Stimulated activated CD4-positive, alpha-beta T cell treated with anti-CD3 and anti-CD28 coated beads, Interleukin-2, amount 100 ng/mL, for 24 hours (primary cell): ENCODE data around the gene QSOX1.
A peak's percentile ranks its signal among the peaks of the same experiment; 100 is the strongest.

Experiments
- DNase-seq, 2 donors: peaks; one replicate each; pipeline ENCODE4 v3.0.0-alpha.2; 2020

Gene QSOX1

DNA sequence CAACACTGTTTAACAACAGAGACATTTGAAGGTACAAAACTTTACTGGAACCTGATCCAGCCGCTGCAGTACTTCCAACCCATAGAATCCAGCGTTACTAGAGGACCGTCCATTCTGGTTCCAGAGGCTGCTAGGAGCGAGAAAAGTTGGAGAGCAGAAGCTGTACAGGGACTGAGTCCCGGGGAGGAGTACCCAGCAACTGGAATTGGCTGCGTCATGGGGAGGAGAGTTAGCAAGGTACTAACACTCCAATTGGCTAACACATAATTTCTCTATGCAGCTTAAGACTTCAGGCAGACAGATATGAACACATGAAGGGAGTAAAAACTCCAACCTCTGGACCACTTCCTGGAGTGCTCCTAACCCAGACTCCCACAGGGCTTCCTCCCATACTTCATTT, 2.1 kb upstream of the QSOX1 start:
- DNase-seq, result no peak

DNA sequence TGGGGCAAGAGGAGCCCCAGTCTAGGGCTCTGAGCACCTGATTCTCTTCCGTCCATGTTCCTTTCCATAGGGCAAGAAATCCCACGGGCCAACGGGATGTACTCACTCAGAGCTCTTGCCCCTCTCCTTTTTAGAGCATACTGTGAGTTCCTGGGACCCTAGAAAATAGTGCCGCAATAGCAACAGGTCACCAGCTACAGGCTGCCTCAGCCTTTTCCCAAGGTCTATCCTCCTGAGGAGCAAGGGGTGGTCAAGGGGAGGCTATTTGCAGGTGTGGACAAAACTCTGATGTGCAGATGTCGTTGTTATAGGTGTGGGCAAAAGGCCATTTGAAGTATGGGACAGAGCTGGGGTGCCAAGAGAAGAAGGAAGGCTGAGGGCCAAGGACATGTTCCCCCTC, 1.6 kb upstream of the QSOX1 start:
- no peak for DNase-seq

DNA sequence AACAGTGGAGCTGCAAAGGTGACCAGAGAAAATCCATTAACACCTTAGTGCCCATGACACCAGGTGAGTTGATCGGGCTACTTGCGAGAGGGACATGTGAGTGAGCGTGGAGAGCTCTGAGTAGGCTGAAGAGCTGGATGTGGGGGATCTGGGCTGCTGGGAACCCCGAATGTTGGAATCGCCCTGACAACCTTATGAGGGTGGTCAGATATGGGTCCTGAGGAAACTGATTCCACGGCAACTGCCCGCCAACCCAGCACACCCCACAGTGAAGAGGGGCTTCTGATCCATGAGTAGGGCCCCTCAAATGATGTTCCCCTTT, 705 bp upstream of the QSOX1 start:
- DNase-seq, result no peak

DNA sequence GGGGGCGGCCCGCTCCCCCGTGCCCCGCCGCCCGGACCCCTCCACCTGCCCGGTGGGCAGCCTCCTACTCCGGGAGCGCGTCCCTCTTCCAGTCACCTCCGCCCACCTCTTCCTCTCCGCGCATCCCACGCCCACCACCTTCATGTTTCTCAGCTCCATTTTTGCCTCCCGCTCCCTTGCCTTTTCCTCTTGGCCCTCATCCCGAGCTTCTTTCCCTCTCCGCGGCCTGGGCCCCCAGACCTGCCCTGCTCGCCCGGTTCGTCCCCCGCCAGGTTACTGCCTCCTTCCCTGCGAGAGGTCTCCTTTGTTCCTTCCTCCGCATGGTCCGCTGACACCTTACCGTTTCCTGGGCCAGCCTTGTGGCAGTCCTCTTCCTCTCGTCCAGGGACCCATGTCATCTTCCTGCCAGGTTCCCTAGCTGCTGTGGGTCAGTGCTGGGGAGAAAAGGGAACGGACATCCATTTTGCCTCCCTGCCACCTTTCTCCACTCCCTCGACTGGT, 563 bp downstream of the QSOX1 start:
- peak in 1 of 2 donors; percentile 36 for DNase-seq

DNA sequence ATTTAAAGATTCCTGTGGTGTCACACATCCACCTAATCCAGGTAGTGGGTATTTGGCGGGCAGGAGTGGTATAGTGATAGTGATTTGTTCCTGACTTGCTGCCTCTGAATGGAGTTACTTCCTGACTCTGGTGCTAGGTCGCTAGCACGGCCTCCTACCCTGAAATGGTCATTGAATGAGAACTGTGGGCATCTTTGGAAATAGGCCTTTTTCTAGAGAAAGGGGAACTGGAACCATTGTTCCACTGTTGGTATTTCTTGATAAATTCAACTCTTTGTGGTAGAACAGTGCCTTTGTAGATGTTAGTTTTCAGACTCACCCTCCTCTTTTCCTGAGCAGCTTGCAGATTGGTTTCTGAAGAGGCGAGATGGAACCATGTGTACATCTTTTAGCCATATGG, 1.5 kb downstream of the QSOX1 start:
- no peak for DNase-seq

DNA sequence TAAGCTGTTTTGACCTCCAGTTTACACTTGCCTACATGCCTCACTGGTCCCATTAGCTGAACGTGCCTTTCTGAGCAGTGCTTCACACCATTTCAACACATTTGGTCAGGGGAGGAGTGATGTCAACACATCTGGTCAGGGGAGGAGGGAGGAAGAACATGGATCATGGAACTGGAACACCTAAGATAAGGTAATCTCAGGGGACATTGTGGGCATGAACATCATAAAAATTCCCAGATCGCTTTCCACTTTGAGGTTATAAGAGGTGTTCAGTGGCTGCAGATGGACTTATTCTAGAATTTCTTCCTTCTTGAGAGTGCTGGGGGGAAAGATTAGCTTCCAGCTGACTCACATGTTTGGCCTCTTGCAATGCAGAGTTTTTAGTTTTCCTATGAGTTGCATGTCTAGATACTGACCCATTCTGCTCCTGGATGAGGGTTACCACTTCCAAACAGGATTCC, 2.0 kb downstream of the QSOX1 start:
- DNase-seq, result no peak

DNA sequence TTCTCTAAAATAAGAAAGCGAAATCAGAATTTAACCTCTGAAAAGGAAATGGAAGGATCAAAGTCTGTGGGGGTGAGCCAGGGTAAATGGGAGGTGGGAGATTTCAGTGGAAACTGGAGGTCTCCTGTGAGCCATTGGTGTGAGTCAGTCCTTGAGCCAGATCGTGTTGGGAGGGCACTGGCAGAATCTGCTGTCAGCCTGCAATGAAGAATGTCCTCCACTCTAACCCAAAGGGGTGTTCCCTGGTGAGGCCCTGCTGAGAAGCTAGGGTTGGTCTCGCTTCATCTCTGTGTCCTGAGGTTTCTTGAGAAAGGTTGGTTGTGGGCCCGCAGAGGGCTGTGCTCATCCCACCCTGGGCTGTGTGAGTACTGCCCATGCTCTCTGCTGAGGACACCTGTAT, 2.4 kb downstream of the QSOX1 start:
- DNase-seq, result no peak

DNA sequence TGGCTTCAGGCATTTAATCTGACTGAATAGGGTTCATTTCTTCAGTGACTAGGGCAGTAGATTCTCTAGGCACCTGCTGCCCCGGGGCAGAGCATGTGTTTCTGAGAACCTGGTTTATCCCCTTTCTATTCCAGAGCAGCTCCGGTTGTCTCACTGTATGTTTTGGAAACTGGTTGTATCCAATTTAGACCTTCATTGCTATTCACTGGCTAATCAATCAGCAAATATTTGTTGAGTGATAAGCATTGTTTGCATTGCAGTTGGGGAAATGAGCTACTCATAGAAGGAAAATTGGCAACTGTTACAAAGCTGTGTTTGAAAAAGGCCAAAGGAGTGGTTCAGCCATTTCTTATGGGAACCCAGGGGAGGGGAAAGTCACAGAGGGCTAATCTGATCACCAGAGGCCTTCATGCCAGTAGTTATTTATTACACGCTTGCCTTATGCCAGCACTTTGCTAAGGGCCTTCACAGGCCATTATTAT, 2.9 kb downstream of the QSOX1 start:
- DNase-seq, result no peak

DNA sequence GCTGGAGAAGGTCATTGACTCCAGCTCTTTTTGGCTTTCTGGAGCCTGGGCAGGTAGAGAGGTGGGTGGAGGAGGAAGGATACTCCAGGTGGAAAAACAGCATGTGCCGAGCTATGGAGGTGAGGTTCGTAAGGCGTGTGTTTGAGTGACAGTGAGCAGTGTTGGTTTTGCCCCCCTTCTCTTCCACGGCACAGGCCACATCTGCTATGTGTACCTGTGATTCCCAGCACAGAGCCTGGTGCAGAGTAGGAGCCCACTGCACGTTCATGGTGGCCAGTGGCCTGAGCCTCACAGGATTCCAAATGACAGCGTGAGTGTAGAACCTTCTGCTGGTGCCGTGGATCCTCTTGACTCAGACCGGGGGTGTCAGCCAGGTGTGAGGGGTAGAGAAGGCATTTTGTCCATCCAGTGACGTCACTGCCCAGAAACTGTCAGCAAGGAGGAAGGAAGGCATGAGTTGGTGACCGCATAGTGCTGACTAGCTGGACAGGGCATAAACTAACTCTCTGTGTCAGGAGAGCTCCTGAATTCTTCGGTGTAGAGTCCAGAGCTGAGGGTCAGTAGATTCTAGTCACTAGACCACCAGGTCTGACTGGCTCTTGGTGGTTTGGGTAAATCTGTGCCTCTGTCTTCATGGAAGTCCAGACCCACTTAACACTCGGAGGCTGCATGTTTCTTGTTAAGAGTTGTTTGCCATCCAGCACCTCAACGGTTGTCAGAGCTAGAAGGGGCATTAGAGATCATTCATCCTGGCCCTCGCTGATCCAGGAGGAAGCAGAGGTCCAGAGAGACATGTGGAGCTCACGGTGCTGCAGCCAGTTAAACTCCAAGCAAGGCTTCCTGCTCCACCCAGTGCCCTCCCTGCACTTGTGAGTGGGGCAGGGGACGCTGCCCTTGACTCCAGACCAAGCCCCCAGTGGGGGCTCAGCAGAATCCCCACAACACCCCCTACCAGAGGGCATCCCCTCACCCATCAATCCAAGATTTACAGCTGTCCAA, 3.8 kb downstream of the QSOX1 start:
- no peak for DNase-seq

DNA sequence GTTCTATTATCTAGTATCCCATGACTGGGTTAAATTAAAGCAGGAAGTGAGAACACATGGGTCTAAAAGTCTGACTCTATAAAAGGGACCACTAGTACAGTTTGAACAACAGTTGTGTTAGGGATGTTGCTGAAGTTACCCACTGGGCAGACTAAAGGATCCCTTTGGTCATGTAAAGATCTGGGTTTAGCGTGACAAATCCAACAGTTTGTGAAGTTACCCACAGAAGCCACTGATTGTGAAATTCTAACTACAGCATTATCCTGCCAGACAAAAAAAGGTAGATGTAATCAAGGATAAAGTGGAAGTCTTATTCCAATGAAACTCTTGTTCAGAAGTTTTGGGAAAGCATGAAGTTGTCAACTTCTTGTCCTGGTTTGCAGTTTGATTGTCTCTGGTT, 5.7 kb downstream of the QSOX1 start:
- DNase-seq, result no peak

DNA sequence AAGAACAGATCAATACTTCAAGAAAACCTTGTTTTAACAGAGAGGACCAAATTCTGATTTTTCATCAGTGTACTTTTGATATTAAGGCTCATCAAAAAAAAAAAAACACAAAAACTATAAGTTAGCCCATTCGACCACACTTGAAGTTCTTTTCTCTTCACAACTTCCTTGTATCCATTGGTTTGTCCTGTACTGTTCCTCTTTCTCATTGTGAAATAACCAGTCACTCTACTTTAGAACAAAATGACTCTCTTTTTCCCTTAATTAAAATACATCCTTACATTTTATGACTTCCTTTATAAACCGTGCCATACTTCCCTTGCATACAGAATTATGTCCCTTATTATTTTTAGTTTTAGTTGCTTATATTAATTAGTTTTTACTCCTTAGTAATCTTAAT, 8.4 kb downstream of the QSOX1 start:
- no peak for DNase-seq

DNA sequence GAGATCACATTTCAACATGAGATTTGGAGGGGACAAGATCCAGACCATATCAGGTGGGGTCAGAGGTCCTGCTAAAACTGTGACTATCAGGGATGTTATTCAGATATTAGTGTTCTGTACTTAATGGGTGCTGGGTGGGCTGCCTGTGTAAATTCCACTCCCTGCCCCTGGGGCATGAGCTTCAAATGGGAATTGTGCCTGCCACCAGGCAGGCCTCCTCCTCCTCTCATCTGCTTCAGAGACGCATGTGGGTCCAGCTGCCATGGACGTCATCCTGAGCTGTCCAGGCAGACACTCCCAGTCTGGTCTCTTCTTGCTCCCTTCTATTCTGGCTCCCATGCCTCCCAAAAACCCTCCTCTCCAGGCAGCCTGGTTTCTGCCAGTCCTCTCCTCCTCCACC, 10.4 kb downstream of the QSOX1 start:
- no peak for DNase-seq

DNA sequence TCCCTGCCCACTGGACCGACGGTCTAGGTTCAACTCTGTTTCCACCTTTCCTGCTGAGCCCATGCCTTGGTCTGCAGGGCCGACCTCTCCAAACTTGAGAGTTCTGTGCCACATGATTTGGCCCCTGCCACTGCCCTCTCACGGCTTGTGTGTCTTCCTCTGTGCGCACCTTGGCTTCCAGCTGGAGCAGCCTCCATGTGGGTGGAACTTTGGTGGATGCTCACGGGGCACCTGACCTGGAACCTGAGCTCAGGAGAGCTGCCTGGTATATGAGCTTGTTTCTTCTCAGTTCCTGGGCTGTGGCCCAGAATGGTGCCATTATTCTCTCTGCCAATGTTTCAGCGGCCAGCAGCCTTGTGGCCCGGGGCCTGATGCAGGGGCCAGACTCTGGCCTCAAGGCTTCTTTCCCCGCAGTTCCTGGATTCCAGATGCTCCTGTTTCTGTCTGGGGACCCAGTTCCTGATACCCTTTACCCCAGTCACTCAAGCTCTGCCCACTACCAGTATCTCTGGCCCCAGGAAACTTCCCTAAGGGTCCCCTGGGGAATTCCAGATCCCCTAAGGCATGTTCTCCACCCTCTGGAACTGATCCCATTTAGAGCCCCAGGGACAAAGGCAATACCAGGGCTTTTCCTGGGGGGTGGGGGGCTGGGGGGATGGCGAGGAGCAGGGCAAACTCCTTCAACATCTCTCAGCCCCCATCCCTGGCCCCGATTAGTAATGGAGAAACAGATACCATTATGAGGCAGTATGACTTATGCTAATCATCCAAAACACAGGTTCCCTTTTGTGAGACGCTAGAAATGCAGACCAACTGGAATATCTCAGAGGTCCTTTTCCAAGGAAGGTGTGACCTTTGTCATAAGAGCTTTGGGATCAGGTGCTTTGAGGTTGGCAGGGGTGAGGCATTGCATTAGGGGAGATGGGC, 11.1 kb downstream of the QSOX1 start:
- DNase-seq, result no peak

DNA sequence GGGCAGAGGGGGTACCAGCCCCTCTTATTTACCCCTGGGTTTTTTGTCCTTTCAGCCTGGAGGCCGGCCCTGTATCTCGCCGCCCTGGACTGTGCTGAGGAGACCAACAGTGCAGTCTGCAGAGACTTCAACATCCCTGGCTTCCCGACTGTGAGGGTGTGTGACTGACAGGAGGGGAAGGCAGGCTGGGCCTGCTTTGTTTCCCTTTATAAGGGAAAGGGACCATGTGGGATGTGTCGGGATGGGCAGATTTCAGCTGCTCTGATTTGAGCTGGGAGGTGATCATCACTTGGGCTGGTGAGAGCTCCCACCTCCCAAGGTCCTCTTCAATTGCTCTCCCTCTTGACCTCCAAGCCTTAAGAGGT, 11.7 kb downstream of the QSOX1 start:
- DNase-seq, result no peak

DNA sequence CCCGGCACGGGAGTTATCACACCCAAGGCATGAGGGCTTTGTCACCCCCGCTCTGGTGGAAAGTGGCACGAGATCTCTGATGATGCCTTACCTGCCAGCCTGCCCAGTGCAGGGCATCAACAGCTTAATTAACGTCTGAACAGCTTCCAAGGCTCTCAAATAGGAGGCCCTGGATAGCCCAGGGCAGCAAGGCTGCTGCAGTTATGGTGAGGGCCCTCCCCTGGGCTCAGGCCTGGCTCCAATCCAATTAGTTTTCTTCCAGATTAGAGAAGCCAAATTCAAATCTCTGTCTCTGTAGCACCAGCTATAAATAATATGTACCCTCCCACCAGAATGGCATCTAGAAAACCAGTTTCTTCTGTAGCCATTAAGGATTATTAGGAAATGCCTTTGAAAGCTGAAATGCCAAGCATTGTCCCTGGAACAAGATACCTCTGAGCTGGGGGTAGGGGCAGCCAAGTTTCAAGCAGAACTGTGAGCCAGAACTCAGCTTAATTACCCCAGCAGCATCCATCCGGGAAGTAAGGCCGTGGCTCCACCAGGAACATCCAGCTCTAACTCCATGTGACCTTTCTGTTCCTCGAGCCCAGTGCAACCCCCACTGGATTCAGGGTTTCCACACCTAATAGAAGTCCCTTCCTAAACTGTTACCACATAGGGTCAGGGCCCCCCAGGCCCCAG, 12.5 kb downstream of the QSOX1 start:
- DNase-seq, result no peak

DNA sequence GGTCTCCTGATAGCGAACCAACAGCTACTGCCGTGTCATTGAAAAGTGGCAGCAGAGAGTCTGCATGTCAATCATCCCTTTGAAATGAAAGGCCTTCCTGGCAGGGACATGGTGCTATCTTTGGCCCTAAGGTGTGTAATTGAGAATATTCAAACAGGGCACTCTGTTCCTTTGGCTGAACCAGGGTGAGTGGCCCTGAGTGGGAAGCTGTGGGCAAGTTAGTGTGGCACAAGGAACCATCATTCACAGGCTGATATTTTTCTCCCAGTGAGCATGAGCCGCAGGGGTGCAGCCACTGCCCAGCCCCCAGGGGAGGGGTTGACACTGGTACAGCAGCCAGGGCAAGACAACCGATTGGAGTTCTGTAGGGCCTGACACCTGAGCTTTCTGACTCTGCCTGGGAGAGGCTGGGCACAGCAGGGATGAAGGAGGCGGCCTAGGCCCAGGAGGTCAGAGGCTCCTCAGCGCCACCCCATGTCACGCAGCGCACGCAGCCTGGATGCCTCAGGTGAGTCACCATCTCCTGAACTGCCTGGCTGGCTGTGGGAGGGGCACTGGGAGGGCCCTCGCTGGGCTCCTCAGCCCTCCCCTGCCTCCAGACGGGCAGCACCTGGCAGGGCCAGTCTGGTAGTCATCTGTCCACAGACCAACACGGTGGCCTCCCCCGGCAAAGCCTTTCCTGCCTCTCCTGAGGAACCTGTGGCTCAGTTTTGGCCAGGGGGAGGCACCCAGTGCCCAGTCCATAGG, 13.2 kb downstream of the QSOX1 start:
- DNase-seq, result no peak

DNA sequence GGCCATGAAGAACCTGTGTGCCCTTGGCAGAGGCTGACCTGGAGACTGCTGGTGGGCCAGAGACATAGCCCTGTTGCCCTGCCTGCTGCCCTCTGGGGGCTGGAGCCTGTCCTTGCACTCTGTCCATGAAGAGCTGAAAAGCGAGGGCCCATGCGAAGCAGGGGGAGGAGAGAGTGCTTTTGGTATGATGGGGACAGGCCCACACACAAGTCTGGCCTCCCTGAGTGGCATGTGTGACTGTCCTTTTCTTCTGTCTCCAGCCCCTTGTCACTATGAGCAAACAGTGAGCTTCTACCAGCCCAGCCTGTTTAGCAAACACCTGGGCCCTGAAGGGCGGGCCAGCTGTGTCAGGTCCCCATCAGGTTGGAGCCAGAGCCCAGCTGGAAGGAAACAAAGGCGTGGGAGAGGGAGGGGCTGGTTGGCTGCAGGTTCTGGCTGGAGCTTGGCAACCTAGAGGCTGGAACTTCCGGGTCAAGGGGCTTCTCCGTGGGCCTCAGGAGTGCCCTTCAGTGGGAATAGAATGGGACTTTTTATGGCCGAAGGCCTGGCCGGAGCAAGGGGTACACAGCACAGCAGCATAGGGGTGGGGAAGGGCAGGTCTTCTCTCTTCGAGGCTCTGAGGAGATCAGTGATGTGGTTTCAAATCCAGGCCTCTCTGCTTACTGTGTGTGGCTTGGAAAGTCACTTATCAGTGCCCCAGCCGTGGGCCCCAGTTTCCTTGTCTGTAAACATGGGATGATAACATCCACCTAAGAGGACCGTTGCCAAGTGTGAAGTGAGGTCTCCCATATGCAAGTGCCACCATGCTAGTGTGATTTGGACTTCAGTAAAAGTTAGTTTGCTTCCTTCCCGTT, 14.3 kb downstream of the QSOX1 start:
- peak; percentile 25 to 46 for DNase-seq

DNA sequence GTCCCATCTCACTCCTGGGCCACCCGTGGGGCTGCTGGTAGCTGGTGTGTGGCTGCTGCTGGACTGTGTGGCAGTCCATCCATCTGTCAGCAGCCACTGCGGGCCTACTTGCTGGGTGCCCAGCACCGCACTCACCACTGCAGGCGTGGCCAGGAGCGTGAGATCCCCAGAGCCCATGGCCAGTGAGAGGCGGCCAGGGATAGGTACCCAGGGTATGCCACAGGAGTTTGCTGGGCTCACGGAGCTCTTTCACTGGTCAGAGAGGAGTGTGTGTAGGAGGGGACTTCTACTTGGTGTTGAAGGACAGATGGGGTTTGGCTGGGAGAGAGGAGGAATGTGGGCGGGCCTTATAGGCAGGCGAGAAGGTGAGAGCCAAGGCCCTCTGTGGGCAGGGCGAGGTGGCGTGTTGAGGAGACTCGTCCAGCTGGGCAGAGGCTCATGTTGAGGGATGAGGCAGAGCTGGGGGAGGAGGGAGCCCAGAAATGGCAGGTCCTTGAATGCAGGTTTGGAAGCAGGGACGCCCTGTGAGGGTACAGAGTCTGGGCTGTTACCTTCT, 15.0 kb downstream of the QSOX1 start:
- DNase-seq, result no peak

DNA sequence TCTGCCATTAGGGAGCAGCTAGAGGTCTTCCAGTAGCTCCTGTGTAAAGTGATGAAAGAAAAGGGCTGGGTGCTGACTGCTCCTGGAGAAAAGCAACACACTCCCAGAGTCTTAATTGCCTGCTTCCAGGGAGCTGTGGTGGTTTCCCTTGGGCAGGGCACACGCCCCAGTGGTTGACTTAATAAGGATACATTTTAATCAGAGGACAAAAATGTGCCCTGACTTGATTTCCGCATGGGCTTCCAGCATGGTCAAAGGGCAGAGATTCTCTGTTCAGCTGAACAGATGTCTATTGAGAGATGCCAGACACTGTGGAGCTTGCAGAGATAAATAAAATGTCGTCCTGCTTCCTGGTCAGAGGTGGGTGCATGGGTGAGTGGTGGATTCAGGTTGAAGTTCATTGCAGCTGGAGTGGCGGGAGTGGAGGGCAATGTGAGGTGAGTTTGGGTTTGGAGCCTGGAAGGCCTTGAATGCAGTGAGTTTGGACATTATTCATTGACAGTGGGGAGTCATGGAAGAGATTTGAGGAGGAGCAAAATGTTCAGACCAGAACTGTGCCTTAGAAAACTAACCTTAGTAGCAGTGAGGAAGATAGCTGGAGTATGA, 16.0 kb downstream of the QSOX1 start:
- no peak for DNase-seq

DNA sequence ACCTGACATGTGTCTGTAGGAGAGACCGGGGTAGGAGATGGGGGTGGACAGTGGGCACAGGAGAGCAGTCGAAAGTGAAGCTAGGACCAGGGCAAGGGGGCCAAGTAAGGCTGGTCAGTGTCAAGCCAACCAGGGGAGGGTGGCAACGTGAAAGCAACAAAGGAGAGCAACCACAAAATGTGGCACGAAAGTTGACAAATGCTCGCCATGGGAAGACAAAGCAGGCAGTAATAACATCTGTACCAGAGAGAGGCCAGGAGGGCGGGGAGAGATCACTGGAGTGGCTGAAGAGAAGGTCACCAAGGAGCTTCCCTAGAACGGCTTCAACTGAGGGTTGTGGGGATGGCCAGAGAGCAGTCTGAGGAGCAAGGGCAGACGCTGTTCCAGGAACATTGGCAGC, 17.0 kb downstream of the QSOX1 start:
- DNase-seq, result no peak
